HG03097 (cell line): ENCODE results near the gene TCN1.

Source experiments
- ATAC-seq: cut with Tn5 transposase; IDR thresholded peaks from one replicate; pipeline ENCODE4 v1.9.1; 2021; ENCODE audit not compliant: unreplicated experiment, low FRiP score

Gene TCN1

DNA sequence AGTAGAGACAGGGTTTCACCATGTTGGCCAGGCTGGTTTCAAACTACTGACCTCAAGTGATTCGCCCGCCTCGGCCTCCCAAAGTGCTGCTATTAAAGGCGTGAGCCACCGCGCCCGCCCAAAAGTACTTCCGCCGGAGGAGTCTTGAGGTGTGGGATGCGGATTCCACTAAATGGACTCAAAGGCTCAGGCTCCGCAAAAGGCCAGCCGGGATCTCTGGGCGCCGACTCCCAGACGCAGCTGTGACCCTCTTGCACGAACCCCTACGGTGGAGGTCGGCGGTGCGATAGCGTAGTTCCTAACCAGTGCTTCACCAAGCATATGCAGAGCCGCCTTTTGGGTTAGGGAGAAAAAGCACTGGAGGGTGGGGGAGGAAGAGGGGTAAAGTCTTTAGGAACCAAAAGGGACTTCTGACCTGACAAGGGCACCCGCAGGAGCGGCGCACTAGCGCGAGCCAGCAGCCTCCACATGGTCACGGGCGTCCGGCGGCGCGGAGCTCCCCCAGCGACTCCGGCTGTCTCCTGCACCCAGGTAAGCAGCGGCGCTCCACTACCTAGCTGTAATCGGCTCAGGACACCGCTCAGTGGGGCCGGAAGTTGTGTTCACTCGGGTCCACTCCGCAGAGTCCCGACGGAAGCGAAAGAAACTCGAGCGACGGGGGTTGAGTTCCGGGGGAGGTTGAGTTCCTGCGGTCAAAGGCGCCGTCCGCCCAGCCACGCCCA, 55.9 kb downstream of the TCN1 start, which contains the start of gene MRPL16:
MRPL16 (minus strand) TSS at position 590 of the 722 bp plus-strand sequence; CDS start at position 470, 120 bp downstream.
- peak; percentile 95 for ATAC-seq

DNA sequence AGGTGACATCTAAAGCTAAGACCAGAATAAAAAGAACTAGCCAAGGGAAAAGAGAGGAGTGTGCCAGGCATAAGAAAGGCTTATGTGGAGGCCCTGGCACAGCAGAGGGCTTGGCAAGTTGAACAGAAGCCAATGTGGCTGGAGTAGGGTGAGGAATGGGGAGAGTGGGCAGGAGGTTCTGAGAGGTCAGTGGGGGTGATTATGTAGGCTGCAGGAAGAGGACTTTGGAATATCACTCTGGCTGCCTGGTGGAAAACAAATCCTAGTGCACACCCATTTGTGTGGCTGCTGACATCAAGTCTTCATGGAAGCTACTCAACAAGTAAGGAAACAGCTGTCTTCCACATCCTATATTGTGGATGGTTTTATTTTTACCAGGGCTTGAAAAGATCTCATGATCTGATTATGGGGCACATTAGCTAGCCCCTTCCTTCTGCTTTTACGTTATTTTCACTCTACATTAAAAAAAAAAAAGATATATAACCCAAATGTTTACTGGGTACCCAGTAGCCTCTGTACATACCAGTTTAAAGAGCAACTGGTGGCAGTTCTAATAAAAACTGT, 59.2 kb downstream of the TCN1 start:
- no peak for ATAC-seq

DNA sequence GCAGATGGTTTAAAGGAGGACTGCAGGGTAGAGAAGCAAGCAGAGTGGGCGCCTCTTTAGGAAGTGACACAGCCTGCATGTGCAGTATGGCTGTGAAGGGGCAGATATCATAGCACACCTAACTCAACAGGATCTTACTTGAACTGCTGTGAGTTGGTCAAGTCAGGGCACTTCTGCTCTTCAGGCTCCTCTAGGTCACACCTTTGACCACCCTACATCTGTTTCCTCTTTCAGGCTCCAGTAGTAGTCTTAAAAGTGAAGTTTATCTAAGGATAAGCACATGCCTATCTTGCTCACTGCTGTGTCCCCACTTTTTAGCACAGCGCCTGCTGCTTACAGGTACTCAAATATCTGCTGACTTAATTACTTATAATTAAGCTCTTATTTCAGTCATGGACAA, 62.2 kb downstream of the TCN1 start:
- ATAC-seq: no peak
